HG02798 (cell line): ENCODE measurements around the gene TRPV5.

Experiments used
- ATAC-seq: cut with Tn5 transposase; IDR thresholded peaks from one replicate; pipeline ENCODE4 v1.9.1; 2021; ENCODE audit warnings: mild to moderate bottlenecking; ENCODE audit not compliant: unreplicated experiment, poor library complexity

TRPV5 gene

GRCh38 chr7:142941541-142941940 is 8.0 kb upstream of the TRPV5 start:
- no peak for ATAC-seq

GRCh38 chr7:142940966-142941535 is 7.5 kb upstream of the TRPV5 start:
- ATAC-seq: no peak

GRCh38 chr7:142939226-142939910 is 5.8 kb upstream of the TRPV5 start, which contains the start of gene LLCFC1:
Gene LLCFC1, plus strand, starts transcription at chr7:142939484. Its CDS starts 138 bp downstream, at chr7:142939622.
- no peak for ATAC-seq

- ATAC-seq: no peak
These were observed 5.1 kb upstream of the TRPV5 start for GRCh38 chr7:142938611-142939010.

- ATAC-seq: no peak
These were observed 2.5 kb upstream of the TRPV5 start for GRCh38 chr7:142935941-142936565.

GRCh38 chr7:142934056-142934455 is 510 bp upstream of the TRPV5 start:
- no peak for ATAC-seq

- no peak for ATAC-seq
These were observed 462 bp downstream of the TRPV5 start for GRCh38 chr7:142933092-142933475.

GRCh38 chr7:142932386-142933091 is 1.0 kb downstream of the TRPV5 start:
- ATAC-seq: no peak

GRCh38 chr7:142930126-142930730 is 3.3 kb downstream of the TRPV5 start:
- no peak for ATAC-seq

GRCh38 chr7:142927949-142928348 is 5.6 kb downstream of the TRPV5 start:
- ATAC-seq: no peak

GRCh38 chr7:142927085-142927745 is 6.3 kb downstream of the TRPV5 start:
- ATAC-seq: no peak

GRCh38 chr7:142925413-142925812 is 8.1 kb downstream of the TRPV5 start:
- ATAC-seq: no peak

- ATAC-seq: no peak
These were observed 10.2 kb downstream of the TRPV5 start for GRCh38 chr7:142923391-142923790.

- no peak for ATAC-seq
These were observed 13.9 kb downstream of the TRPV5 start for GRCh38 chr7:142919656-142920055.

GRCh38 chr7:142918901-142919300 is 14.6 kb downstream of the TRPV5 start:
- no peak for ATAC-seq

GRCh38 chr7:142917447-142917846 is 16.1 kb downstream of the TRPV5 start:
- no peak for ATAC-seq

- no peak for ATAC-seq
These were observed 17.0 kb downstream of the TRPV5 start for GRCh38 chr7:142916508-142916907.

GRCh38 chr7:142915315-142915714 is 18.2 kb downstream of the TRPV5 start:
- no peak for ATAC-seq

GRCh38 chr7:142914121-142914520 is 19.4 kb downstream of the TRPV5 start:
- no peak for ATAC-seq

- no peak for ATAC-seq
These were observed 20.0 kb downstream of the TRPV5 start for GRCh38 chr7:142913566-142913965.
